ENCODE results near the gene ZNF48. TPM values are rescaled to one million over a fixed set of nuclear protein-coding genes. Genes with fewer than 3 reads are reported as not detected.

The ZNF48 gene
- total RNA-seq, 1 experiment from 2014 or later, result 12.4 TPM

DNA sequence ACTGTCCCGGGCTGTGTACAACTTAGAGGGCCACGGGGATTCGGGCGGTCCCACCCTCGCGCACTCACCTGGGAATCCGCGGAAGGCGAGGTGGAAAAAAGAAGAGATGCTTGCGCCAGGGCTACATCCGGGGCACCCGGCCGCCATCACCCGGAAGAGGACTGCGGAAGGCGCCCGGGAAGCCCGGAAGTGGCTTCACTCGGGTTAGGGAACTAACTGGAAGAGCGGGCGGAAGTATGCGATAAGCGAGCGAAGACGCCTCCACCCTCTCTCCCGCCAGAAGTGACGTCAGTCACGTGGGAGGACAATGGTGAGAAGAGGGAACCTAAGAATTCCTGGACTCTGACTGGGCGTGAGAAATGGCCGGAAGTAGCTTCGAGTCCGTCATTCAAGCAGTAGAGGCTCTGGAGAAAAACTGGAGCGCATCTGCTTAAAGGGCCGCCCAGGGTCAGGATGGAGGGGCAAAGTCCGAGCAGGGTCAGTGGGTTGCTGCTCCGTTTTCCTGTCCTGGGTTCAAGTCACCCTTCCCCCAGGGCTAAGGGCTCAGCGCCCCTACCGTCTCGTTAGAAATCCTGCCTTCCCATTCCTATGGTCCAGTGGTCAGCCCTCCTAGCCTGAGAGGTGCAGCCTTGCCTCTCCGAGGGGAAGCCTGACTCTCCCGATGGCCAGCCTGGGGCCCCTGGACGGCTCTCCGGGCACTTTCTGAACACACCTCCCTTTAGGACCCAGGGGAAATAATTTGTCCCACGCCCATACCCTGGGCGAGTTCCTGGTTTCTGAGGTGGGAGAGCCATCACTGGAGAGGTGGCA lies 39.9 kb upstream of the ZNF48 start, which contains the start of gene CD2BP2:
TSS of gene CD2BP2 (minus strand) at position 165 of the 810 bp plus-strand sequence. CDS start 627 bp downstream, outside the sequence.
- CTCF ChIA-PET, result interaction anchor here (0.6 to 2.2 kb wide), 6 partner anchors 10 to 441 kb away, joined by 3 to 9 read pairs (median 4); partner anchors contain the start of gene ZNF771
- intact Hi-C loops (cut with micrococcal nuclease), result no loop called here
- peak within 1 kb of the TSS; percentile 97 for H3K27ac Mint-ChIP-seq (ENCODE audit: low read depth, unreplicated experiment)
- no peaks in the 10 kb centered on the region for H3K27me3 Mint-ChIP-seq (ENCODE audit: insufficient read depth, unreplicated experiment)
- H3K4me1 Mint-ChIP-seq (ENCODE audit: insufficient read depth, unreplicated experiment), result peaks cover 35% of the 10 kb centered on the region
- H3K36me3 Mint-ChIP-seq (ENCODE audit: insufficient read depth, unreplicated experiment), result peaks cover 54% of the 10 kb centered on the region
- BruUV-seq (replicated peaks), result TSS peak; percentile 90
- DNase-seq (ENCODE audit: unreplicated experiment), result peak; percentile 100
- H3K9me3 Mint-ChIP-seq (ENCODE audit: unreplicated experiment), result no peaks in the 10 kb centered on the region
- TF ChIP-seq, protein P1, sequence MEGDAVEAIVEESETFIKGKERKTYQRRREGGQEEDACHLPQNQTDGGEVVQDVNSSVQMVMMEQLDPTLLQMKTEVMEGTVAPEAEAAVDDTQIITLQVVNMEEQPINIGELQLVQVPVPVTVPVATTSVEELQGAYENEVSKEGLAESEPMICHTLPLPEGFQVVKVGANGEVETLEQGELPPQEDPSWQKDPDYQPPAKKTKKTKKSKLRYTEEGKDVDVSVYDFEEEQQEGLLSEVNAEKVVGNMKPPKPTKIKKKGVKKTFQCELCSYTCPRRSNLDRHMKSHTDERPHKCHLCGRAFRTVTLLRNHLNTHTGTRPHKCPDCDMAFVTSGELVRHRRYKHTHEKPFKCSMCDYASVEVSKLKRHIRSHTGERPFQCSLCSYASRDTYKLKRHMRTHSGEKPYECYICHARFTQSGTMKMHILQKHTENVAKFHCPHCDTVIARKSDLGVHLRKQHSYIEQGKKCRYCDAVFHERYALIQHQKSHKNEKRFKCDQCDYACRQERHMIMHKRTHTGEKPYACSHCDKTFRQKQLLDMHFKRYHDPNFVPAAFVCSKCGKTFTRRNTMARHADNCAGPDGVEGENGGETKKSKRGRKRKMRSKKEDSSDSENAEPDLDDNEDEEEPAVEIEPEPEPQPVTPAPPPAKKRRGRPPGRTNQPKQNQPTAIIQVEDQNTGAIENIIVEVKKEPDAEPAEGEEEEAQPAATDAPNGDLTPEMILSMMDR (IDR thresholded peaks at IDR 0.05; ENCODE audit: unreplicated experiment), result no peak
- POLR2A ChIA-PET, result interaction anchor here (0.6 to 8.1 kb wide), 19 partner anchors 9 to 344 kb away, joined by 3 to 132 read pairs (median 3); partner anchors contain the start of genes DCTPP1, FBRS, SEPTIN1 and SRCAP
- H3K4me3 Mint-ChIP-seq (ENCODE audit: unreplicated experiment), result peak within 1 kb of the TSS; percentile 94

DNA sequence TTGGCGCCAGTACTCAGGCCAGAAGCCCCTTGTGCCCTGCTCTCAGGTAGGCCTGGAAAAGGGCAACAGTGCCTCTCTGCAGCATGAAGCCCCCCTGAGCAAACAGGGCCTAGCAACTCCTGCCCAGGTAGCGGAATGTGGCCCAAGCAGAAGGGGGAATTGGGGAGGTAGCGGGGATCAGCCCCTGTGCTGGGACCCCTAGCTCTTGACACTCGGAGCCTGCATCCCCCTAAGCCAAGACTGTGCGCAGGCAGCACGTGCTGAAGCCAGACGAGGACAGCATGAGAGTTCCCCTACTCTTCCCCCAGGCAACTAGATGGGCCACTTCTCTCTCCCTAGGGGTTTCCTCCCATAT lies 39.3 kb upstream of the ZNF48 start:
- intact Hi-C loops (cut with micrococcal nuclease), result no loop called here
- ChIA-PET POLR2A (interaction anchor here (0.6 to 8.1 kb wide), 7 partner anchors 11 to 343 kb away, joined by 3 to 132 read pairs (median 3); partner anchors contain the start of genes FBRS, SRCAP, TBC1D10B and ZNF771), CTCF (interaction anchor here (0.6 to 2.2 kb wide), 4 partner anchors 13 to 257 kb away, joined by 3 to 9 read pairs (median 5); partner anchors contain the start of gene ZNF771)
- no peak for DNase-seq (ENCODE audit: unreplicated experiment)
- H3K27me3 Mint-ChIP-seq (ENCODE audit: insufficient read depth, unreplicated experiment), result no peaks in the 10 kb centered on the region
- no TSS peak for BruUV-seq (replicated peaks)
- TF ChIP-seq, protein P1 (IDR thresholded peaks at IDR 0.05; ENCODE audit: unreplicated experiment), result no peak
- peak overlapping the region; percentile 97 for H3K27ac Mint-ChIP-seq (ENCODE audit: low read depth, unreplicated experiment)
- H3K36me3 Mint-ChIP-seq (ENCODE audit: insufficient read depth, unreplicated experiment), result peaks cover 56% of the 10 kb centered on the region
- peaks cover 35% of the 10 kb centered on the region for H3K4me1 Mint-ChIP-seq (ENCODE audit: insufficient read depth, unreplicated experiment)
- H3K9me3 Mint-ChIP-seq (ENCODE audit: unreplicated experiment), result no peaks in the 10 kb centered on the region
- peak overlapping the region; percentile 94 for H3K4me3 Mint-ChIP-seq (ENCODE audit: unreplicated experiment)

DNA sequence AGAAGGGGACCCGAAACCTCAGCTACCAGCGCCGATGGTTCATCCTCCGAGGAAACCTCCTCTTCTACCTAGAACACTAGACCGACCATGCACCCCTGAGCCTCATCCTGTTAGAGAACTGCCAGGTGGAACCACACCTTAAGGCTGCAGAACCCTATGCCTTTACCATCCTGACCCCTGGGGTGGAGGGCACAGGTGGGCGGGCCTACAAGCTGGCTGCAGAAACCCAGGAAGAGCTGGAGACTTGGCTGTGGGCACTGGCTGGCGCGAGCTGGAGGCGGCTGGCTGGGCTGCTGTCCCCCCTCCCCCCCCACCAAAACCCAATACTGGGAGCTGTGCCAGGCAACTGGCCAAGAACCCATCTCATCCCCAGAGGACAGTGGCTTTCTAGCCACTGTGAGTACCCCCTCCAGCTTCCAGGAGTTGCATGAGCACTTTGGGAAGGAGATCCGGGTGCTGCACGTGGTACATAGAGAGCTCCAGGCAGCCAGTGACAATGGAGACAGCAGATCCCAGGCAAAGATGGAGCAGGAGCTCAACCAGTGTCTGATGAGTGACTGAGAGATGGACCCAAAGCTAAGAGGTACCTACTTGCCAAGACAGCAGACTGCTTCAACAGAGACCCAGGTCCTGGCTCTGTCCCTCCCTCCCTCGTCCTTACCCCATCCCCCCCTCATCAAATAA lies 38.7 kb upstream of the ZNF48 start:
- no TSS peak for BruUV-seq (replicated peaks)
- Mint-ChIP-seq H3K27ac (ENCODE audit: low read depth, unreplicated experiment) (peak overlapping the region; percentile 97), H3K4me1 (ENCODE audit: insufficient read depth, unreplicated experiment) (peaks cover 33% of the 10 kb centered on the region), H3K4me3 (ENCODE audit: unreplicated experiment) (peak overlapping the region; percentile 94), H3K36me3 (ENCODE audit: insufficient read depth, unreplicated experiment) (peaks cover 58% of the 10 kb centered on the region), H3K27me3 (ENCODE audit: insufficient read depth, unreplicated experiment) (no peaks in the 10 kb centered on the region), H3K9me3 (ENCODE audit: unreplicated experiment) (no peaks in the 10 kb centered on the region)
- intact Hi-C loops (cut with micrococcal nuclease), result no loop called here
- TF ChIP-seq, protein P1 (IDR thresholded peaks at IDR 0.05; ENCODE audit: unreplicated experiment), result no peak
- POLR2A ChIA-PET, result interaction anchor here (0.7 to 8.1 kb wide), 6 partner anchors 11 to 254 kb away, joined by 3 to 132 read pairs (median 6); partner anchors contain the start of genes TBC1D10B, ZNF689 and ZNF771
- CTCF ChIA-PET, result interaction anchor here (0.6 to 1.5 kb wide), 3 partner anchors 9 to 258 kb away, joined by 3 to 7 read pairs (median 3); no protein-coding TSS in a partner anchor
- DNase-seq (ENCODE audit: unreplicated experiment), result no peak
